Right lobe of liver (tissue), 4 donors: Measurements from ENCODE around the gene FHIT.

Experiments
- CTCF ChIP-seq, 4 donors: fragments of 200-600 bp in 3 of 4; fragments of 450-650 bp in 1 of 4; IDR thresholded peaks; one replicate each; pipeline versions ENCODE4 v1.5.1 to v1.8.0; 2016 to 2022; ENCODE audit warnings: antibody characterized with exemption in 4 of 4, mild to moderate bottlenecking in 2 of 4
- POLR2A ChIP-seq: fragments of 450-650 bp; IDR thresholded peaks from one replicate; pipeline ENCODE4 v1.6.1; 2017; ENCODE audit warnings: antibody characterized with exemption, mild to moderate bottlenecking
- donor health status: DM: no; HTN: no; CAD: no.
- donor health status: DM: no; HTN: no; CAD: no.
- donor health status: DM: no; HTN: yes; CAD: no.

GRCh38 chr3:60917141-60917540 is 334.1 kb downstream of the FHIT start:
- TF ChIP-seq CTCF (IDR thresholded peaks at IDR 0.05) (no peak), POLR2A (no peak)
